ENCODE results near the gene KCNN2.

Gene KCNN2

DNA sequence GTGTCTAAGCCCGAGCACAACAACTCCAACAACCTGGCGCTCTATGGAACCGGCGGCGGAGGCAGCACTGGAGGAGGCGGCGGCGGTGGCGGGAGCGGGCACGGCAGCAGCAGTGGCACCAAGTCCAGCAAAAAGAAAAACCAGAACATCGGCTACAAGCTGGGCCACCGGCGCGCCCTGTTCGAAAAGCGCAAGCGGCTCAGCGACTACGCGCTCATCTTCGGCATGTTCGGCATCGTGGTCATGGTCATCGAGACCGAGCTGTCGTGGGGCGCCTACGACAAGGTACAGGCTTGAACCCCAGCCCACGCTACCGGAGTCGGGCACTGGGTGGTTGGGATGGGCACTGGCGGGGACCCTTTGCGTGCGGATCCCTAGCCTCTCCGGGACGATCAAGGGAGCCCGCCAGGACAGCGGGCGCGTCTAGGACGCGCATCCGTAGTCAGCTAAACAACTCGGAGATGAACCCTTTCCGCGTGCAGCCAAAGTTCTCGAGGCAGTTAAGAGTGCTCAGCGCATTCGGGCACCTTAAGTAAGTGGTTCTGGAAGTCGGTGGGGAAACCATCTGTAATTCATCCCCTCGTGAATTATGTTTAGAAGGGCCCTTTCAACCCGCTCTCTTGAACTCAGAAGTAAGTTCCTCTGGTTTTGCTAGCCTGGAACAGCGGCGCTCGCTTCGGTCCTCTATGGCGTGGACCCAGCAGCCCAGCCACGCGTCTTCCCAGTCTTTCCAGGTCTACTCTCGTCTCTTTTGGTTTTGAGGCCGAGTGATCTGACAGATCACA is 1.3 kb downstream of the KCNN2 start:
- no peak for DNase-seq (ENCODE audit: low spot score)

DNA sequence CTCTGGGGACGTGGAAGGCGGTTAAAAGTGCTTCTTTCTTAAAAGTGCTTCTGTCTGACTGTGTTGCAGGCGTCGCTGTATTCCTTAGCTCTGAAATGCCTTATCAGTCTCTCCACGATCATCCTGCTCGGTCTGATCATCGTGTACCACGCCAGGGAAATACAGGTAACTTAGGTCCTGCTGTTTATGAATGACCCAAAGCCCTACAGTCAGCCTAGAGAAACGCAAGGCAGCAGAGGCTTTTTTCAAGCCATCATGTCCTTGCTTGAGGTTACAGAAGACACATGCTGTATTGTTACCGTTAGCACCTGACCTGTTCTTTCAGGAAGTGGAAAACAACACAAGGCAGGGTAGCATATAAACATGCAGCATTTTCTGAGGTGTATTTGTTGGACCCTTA is 2.0 kb downstream of the KCNN2 start:
- DNase-seq (ENCODE audit: low spot score): no peak

DNA sequence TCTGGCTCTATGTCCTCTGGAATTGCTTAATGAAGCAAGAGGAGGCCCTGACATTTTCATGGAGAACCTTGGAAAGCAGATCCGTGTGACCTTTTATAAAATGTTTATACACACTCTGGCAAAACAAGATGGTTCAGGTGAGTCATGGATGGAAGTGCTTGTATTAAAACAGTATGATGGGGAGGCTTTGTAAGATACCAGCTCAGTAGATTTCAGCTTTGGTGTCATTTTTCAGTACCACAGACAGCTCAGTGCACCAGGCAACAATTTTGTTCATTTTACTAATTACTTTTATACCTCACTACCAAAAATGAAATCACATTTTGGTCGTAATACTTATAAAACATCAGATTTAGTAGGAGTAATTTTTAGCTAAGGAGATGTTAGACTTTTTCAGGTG is 5.2 kb downstream of the KCNN2 start:
- no peak for DNase-seq (ENCODE audit: low spot score)

DNA sequence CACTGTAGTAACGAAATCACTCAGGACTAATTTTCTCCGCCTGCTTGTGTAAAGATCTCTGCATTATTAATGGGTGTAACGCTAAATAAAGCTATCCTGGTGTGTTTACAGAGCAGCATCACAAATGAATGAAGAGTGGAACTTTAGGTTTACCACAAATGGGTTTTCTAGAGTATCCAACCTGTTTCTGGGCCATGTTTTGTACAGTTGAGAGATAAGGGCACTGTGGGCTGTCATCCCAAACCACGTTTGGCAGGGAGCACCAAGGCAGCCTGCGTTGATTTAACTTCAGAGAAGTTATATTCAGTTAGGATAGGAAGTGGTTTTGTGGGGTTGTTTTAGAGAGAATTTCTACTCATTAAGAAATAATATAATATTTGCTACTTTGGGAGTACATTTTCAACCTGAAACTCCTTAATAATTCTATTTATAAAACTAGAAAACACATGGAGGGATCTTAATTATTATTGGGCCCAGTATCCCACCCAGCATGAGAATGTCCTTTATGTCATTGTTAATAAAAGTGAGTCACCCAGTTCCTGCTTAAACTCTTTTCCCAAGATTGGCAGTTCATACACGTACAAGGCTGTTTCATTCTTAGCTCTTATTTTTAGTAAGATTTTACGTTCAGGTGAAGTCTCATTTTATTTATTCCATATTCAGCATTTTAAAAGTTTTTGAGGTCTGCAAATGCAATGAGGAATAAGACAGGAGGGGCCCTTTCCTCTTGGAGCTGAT is 8.0 kb downstream of the KCNN2 start:
- no peak for DNase-seq (ENCODE audit: low spot score)

DNA sequence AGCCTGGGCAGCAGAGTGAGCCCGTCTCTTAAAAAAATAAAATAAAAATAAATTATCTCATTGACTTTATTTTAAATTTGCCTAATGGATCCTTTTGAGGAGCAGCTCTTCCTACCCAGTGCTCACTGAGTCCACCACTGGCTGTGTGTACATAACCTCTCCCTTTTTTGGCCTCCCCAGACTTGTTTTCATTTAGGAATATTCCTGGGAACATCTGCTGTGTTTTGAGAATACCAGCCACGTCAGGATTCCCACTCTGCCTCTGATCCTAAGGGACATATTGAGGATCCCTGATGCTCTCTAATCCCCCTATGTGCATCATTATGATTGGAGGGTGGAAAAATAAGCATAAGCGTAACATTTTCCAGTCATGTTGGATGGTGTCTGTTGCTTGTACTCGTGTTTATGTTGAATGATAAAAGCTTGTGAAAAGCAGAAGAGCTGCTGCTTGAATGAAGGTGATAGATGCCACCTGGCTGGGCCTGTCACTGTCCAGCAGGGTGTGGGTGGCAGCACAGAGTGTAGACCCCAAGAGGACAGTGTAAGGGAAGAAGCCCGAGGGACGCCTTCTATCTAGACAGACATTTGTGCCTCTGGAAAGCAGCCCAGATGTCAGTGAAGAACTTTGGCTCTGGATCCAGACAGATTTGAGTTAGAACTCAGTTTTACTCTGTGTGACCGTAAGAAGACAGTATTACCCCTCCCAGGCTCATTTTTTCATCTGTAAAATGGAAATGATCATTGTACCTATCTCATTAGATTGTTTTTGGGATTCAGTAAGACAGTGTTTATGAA is 15.4 kb downstream of the KCNN2 start:
- DNase-seq (ENCODE audit: low spot score): no peak

DNA sequence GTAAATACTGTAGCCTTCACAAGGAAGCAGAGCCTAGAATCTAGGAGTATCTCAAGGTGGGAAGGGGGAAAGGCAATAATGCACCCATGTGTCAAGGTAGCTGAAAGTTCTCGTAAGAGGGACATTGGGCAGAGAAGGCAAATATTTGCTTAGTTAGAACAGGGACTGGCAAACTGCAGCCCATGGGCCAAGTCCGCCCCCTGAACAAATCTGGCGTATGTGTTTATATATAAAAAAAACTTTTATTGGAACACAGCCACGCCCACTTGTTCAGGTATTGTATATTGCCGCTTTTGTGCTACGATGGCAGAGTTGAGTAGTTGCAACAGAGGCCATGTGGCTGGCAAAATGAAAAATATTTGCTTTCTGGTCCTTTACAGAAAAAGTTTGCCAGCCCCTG is 16.1 kb downstream of the KCNN2 start:
- no peak for DNase-seq (ENCODE audit: low spot score)

DNA sequence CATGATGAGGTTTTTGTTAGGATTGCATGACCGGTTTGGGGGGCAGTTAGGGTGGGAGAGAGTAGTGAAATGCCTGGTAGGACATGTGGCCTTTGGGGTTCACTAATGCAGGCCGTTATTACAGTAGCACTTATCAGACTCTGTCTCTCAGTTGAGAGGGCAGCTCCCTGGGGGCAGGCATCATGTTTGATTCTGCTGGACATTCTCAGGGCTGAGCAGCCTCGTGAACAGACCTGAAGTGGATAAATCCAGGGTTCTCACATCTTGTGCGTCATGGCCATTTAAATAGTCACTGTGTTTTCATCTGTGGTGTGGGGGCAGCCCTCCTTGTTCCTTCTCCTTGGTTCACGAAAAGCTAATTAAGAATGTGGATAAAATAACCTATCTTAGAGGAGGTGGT is 18.9 kb downstream of the KCNN2 start:
- no peak for DNase-seq (ENCODE audit: low spot score)

DNA sequence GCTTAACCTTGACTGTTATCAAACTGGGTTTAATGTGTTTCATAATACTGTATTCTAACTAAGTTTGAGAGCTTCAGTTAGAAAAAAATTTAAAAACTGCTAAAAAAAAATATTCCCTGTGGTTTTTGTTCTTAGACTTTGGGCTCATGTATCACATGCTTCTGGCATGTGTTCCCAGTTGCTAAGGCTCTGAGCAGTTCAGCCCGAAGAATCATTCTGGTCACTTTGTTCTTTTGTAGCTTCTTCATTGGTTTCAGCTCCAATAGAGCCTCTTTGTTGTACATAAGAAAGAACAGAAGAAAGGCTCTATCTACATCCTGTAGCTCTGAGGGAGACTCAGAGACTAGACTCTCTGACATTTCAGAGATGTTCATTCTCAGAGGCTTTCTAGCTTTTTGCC is 25.6 kb downstream of the KCNN2 start:
- no peak for DNase-seq (ENCODE audit: low spot score)

DNA sequence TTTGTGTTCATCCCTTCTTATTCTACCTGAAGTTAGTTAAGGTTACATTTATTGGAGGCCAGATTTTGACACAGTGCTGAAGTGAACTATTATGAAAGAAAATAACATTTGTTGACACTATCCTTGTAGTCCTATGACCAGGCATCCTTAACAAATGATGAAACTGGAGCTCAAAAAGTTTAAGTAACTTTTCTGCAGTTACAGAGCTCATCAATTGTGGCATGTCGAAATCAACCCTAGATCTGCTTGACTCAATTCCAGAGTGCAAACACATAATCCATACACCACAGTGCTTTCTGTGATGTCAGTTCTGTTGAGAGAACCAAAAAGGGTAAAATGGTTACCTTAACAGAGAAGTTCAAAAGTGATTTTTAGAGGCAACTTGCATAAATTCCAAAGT is 28.6 kb downstream of the KCNN2 start:
- DNase-seq (ENCODE audit: low spot score): no peak

DNA sequence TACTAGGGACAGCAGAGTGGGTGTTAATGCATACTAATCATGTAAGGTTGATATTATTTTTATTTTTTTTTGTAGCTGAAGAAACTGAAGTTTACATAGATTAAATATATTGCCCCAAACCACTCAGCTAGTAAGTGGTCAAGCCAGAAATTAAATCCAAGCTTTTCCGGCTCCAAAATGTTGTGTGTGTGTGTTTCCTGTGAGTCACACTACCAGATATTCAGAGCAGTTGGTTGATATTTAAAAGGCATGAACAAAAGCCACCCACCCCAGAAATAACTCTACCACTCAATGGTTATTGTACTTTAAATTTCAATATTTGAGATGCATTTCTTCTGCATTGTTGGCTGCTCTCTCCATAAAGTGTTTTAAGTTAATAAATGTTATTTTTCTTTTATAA is 29.5 kb downstream of the KCNN2 start:
- DNase-seq (ENCODE audit: low spot score): no peak

DNA sequence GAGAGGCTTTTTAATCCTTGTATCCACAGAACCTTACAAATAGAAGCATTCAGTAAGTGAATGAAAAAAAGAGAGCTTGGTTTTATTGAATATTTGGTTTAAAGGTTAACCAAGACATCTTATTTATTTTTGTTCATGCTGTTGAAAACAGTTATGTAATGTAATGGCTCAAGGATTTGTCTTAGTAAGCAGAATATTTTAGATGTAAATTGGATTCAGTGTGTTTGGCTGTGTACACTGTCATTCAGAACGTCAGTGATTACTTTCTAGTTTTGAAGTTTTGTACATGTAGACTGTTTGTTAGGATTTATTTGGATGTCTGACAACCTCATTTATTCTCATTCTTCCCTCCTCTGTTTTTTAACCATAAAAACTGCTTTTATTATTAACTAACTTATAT is 31.3 kb downstream of the KCNN2 start:
- no peak for DNase-seq (ENCODE audit: low spot score)

DNA sequence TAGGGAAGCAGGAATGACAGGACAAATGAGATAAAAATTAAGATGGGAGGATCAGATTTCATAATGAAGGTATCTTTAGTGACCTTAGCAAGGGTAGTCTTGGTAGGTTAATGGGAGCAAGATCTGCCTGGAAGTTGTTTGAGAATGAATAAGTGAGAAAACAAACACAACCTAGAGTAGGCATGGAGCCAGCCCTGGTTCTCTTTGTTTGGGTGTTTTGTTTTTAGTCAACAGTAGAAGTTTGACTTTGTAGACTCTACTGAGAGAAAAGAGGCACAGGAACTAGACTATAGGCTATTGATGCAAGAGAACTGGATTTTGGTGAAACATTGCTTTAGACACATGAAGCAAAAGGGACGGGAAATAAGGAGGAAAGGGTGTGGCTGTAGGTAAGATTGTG is 40.3 kb downstream of the KCNN2 start:
- no peak for DNase-seq (ENCODE audit: low spot score)

DNA sequence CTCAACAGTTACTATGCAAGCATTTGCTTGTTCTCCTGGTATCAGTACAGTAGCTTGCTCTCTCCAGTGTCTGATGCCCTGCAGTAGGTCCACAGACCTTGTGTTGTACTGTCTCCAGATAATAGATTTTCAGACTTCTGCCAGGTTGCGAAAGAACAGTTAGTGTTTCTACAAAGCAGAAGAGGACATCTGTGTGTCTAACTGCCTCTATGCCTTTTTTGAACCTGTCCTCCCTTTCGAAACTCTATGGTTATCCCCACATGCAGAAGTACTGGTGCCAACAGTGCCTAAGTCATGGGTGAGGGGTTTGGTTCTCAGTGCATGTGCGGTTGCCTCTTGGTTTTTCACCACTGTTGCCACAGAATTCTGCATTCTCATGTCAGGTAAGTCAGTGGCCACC is 45.9 kb downstream of the KCNN2 start:
- no peak for DNase-seq (ENCODE audit: low spot score)

DNA sequence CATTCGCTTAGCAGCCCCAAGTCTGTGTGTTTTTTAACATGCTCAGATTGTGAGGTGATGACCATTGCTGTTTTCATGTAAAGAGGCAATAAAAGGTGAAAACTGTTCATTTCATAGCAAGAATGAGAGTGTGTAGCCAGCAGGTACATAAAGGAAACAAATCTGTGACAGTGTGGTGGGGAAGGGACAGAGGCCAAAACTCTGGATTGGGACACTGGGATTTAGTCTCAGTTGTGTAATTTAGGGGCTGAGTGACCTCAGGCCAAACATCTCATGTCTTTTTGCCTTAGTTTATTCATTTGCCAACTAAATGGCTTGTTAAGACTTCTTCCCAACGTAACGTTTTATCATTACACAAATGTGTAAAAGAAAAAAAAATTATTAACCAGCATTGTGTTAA is 47.0 kb downstream of the KCNN2 start:
- DNase-seq (ENCODE audit: low spot score): no peak

DNA sequence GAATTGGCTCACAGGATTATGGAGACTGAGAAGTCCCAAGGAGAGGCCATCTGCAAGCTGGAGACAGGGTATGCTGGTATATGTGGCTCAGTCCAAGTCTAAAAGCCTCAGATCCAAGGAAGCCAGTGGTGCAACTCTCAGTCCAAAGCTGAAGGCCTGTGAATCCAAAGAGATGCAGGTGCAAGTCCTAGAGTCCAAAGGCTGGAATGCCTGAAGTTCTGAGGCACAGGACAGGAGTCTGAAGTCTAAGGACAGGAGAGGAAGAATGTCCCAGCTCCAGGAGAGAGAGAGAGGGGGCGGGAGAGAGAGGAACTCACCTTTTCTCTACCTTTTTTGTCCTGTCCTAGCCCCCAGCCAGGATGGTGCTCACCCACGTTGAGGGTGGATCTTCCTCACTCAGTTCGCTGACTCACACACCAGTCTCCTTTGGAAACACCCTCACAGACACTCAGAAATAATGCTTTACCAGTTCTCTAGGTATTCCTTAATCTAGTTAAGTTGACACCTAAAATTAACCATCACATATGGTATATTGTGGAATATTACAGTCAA is 49.6 kb downstream of the KCNN2 start:
- no peak for DNase-seq (ENCODE audit: low spot score)

DNA sequence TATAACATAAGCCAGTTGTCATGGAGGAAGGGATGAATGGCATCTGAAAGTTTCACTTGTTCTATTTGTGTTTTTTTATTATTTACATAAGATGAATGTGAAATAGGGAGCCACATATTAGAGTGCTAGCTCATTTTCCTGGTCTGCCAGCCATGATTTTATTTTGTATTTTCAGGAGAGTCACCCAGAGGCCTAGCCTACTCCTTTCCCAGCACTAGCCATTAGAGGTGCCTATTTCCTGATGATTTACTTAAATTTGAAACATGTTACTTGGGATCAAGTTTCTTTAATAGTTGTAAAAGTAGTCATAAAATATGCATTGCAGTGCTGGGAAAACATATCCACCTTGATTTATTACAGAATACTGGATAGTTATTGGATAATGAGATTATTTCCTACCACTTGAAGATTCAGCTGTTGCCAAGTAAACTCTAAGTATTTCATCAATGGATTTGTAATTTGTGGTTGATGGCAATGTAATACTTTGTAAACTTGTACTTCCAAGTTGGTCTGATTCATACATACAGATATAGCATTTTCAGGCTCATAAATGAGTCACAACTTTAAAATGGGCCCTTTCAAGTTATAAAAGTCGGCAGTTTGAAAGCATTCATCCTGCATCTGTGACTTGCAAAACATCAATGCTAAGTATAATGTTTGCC is 50.8 kb downstream of the KCNN2 start:
- peak; percentile 2 for DNase-seq (ENCODE audit: low spot score)

DNA sequence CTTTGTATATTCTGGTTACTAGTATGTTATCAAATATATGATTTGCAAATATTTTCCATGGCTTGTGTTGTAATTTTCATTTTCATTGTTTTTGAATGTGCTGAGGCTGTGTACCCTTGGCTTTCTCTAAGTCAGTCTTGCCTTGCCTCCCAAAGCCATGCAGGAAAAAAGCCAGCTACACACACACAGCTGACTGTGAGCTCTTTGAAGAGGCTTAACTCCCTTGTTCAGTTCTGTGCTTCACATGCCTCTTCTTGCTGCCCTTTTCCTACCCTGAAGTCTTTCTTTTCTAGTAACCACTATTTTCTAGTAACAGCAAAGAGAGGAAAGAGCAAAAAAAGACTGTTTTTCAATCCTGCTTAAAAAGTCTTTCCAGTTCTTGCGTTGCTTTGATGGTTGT is 53.9 kb downstream of the KCNN2 start:
- DNase-seq (ENCODE audit: low spot score): no peak

DNA sequence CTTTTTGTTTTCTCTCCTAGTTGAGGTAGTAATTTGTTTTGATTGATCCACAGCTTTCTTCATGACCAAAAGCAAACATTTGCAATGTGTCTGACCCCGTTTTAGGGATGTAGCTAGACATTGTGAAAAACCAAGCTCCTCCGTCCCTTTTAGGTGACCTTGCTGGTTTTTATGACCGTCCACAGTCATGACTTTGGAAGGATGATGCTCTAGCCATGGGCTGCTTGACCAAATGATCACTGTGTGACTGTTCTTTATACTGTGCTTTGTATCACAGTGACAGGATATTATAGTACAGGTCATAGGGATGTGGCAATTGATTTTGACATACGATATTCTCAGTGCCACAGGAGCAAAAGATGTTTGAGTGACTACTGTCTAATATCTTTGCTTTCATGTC is 54.4 kb downstream of the KCNN2 start:
- DNase-seq (ENCODE audit: low spot score): no peak

DNA sequence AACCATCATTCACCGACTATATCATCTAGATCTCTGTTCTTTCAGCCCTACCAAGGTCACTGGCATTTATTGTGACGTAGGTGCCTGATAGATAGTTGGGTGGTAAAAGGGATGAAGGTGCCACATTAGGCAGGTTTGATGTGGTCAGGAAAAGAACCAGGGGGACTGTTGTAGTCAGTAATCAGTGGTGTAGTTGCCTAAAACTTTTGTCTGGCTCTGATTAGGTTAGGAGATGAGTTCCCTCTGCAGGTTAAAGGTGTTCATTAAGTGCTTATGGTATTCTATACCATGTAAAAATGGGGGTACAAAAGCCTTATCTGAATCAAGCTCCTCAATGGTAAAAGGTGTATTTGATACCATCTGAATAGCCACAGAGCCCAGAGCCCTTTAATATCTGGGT is 55.6 kb downstream of the KCNN2 start:
- DNase-seq (ENCODE audit: low spot score): no peak

DNA sequence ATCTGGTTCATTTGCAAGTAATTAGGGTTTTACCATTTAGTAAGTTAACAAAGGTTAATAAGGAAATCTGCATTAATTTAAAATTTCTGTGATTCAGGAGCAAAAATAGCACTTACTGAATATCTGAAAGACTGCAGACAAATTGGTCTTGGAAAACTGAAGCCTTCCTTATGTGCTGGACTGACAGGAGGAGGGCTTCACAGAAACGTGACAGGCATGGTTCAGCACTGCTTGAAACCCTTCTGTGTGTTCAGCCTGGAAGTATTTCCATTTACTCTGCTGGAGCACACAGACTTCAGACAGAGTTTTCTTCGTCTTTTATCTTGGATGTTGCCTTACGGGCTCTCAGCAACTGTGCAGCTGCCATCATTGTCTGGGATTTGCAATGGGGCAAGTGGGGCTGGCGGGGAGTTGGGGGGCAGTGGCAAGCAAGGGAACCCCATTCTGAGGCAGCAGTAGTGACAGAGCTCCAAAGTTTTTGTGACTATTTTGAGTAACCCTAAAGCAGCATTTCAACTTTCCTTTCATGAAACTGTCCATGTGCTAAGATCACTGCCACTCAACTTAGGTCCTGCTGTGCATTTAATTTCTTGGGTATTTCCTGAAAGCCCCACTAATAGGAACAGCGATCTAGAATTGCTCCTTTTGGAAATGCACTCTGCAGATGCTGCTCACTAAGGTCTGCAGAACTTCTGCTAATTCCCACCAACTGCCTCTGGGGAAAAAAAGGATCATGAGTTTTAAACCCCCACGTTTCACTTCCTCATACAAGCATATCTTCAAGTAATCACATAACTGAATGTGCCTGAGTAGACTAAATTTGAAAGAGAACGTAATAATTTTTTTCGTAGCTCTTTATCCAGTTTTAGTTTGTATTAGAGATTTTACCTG is 56.6 kb downstream of the KCNN2 start:
- no peak for DNase-seq (ENCODE audit: low spot score)

DNA sequence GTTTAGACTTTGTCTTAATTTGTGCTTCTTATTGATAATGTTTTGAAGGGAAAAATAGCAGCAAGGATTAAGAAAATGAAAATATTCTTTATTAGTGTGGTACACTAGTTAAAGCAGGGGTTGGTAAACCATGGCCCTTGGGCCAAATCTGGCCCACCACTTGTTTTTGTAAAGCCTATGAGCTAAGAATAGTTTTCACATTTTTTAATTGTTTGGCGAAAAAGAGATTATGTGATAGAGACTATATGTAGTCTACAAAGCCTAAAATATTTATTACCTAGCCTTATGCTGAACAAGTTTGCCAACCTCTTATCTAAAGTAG is 57.2 kb downstream of the KCNN2 start:
- DNase-seq (ENCODE audit: low spot score): no peak

Data from hepatic stellate cell (primary cell).